Measurements from ENCODE around the gene TMEM100. TPM values are rescaled to one million over a fixed set of nuclear protein-coding genes. Genes with fewer than 3 reads are reported as not detected.

TMEM100 gene
- total and polyA plus RNA-seq, 2 of the 8 experiments (the other 6 are each of a cell fraction or from before 2014, with no cell fraction given): 0.36 to 0.48 TPM

DNA sequence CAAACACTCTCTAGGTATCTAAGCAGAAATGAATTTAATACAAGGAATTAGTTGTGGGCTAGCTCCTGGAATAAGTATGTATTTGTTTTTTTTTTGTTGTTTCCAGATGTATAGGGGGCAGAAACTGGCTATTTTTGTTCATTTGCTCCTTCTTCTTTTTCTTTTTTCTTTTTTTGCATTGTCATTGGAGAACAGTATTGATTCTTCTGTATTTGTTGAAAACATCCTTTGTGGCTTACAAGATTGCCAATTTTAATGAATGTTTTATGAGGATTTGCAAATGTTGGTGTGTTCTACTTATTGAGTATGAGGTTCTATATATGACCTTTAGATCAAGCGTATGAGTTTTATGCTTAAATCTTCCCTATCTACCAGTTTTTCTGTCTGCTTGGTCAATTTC lies 22.6 kb upstream of the TMEM100 start (continued):
- no peak for TF ChIP-seq CTBP2 (IDR thresholded peaks at IDR 0.05; ENCODE audit: borderline replicate concordance, insufficient read depth, insufficient read length, low read length)
- TF ChIP-seq SIRT6 (IDR thresholded peaks at IDR 0.05; ENCODE audit: low read length): no peak

All from H1 (cell line).